Measurements from ENCODE around the gene AREL1. TPM values are rescaled to one million over a fixed set of nuclear protein-coding genes. Genes with fewer than 3 reads are reported as not detected.

The AREL1 gene
- total and polyA plus RNA-seq, 9 donors = 8.2 to 38.1 (median 24.0) TPM

GRCh38 chr14:74735125-74735524, 22.2 kb upstream of the AREL1 start:
- Histone ChIP-seq H3K27ac (no peak overlapping the region), H3K4me1 (ENCODE audit: insufficient read depth) (no peaks in the 10 kb centered on the region), H3K36me3 (no peaks in the 10 kb centered on the region), H3K27me3 (no peaks in the 10 kb centered on the region), H3K4me3 (no peak overlapping the region), H3K9me3 (no peaks in the 10 kb centered on the region)
- no peak for TF ChIP-seq CTCF (IDR thresholded peaks at IDR 0.05)
- TF ChIP-seq POLR2A (IDR thresholded peaks at IDR 0.05) = no peak
- no peak for TF ChIP-seq EP300 (IDR thresholded peaks at IDR 0.05)
- intact Hi-C loops (cut with DNase I) = no loop called here
- WGBS, 3 donors = 30 to 46% (median 46%) methylated on average over 4 of the region's 4 CpGs
- no peak for DNase-seq

GRCh38 chr14:74733221-74733620, 20.3 kb upstream of the AREL1 start:
- DNase-seq = no peak
- 85 to 90% (median 87%) methylated on average over 3 of the region's 3 CpGs for WGBS, 3 donors
- no peak for TF ChIP-seq CTCF (IDR thresholded peaks at IDR 0.05)
- no peak for TF ChIP-seq EP300 (IDR thresholded peaks at IDR 0.05)
- TF ChIP-seq POLR2A (IDR thresholded peaks at IDR 0.05) = no peak
- no peaks in the 10 kb centered on the region for H3K36me3 ChIP-seq
- intact Hi-C loops (cut with DNase I) = no loop called here
- no peaks in the 10 kb centered on the region for H3K9me3 ChIP-seq
- H3K4me1 ChIP-seq (ENCODE audit: insufficient read depth) = no peaks in the 10 kb centered on the region
- H3K27ac ChIP-seq = no peak overlapping the region
- no peak overlapping the region for H3K4me3 ChIP-seq
- H3K27me3 ChIP-seq = no peaks in the 10 kb centered on the region

GRCh38 chr14:74732387-74732786, 19.5 kb upstream of the AREL1 start:
- intact Hi-C loops (cut with DNase I) = no loop called here
- DNase-seq = no peak

GRCh38 chr14:74723134-74723533, 10.3 kb upstream of the AREL1 start:
- WGBS, 3 donors = 88 to 93% (median 92%) methylated on average over 3 of the region's 3 CpGs
- Histone ChIP-seq H3K36me3 (no peaks in the 10 kb centered on the region), H3K9me3 (no peaks in the 10 kb centered on the region), H3K27ac (no peak overlapping the region), H3K27me3 (no peaks in the 10 kb centered on the region), H3K4me1 (ENCODE audit: insufficient read depth) (no peaks in the 10 kb centered on the region), H3K4me3 (no peak overlapping the region)
- intact Hi-C loops (cut with DNase I) = no loop called here
- no peak for TF ChIP-seq POLR2A (IDR thresholded peaks at IDR 0.05)
- TF ChIP-seq EP300 (IDR thresholded peaks at IDR 0.05) = no peak
- TF ChIP-seq CTCF (IDR thresholded peaks at IDR 0.05) = no peak
- no peak for DNase-seq

More at GRCh38 chr14:74732387-74732786, 19.5 kb upstream of the AREL1 start:
- Histone ChIP-seq H3K27me3 (no peaks in the 10 kb centered on the region), H3K9me3 (no peaks in the 10 kb centered on the region), H3K4me3 (no peak overlapping the region), H3K4me1 (ENCODE audit: insufficient read depth) (no peaks in the 10 kb centered on the region), H3K27ac (no peak overlapping the region), H3K36me3 (no peaks in the 10 kb centered on the region)
- TF ChIP-seq POLR2A (IDR thresholded peaks at IDR 0.05) (no peak), EP300 (IDR thresholded peaks at IDR 0.05) (no peak), CTCF (IDR thresholded peaks at IDR 0.05) (no peak)
- WGBS, 3 donors = 85 to 87% (median 86%) methylated on average over 2 of the region's 2 CpGs

GRCh38 chr14:74720526-74720925, 7.6 kb upstream of the AREL1 start:
- Histone ChIP-seq H3K4me1 (ENCODE audit: insufficient read depth) (no peaks in the 10 kb centered on the region), H3K27ac (no peak overlapping the region), H3K9me3 (no peaks in the 10 kb centered on the region), H3K27me3 (no peaks in the 10 kb centered on the region), H3K4me3 (no peak overlapping the region), H3K36me3 (no peaks in the 10 kb centered on the region)
- DNase-seq = no peak
- intact Hi-C loops (cut with DNase I) = no loop called here
- no peak for TF ChIP-seq POLR2A (IDR thresholded peaks at IDR 0.05)
- TF ChIP-seq EP300 (IDR thresholded peaks at IDR 0.05) = no peak
- no peak for TF ChIP-seq CTCF (IDR thresholded peaks at IDR 0.05)

Data from ovary (tissue), 9 donors.